Panc1 (cell line): ENCODE measurements around the gene MAP7D3. TPM values are rescaled to one million over a fixed set of nuclear protein-coding genes. Genes with fewer than 3 reads are reported as not detected.

Source experiments
- ATAC-seq: fragments of 200-7000 bp; cut with Tn5 transposase; 2 replicates; pipeline ENCODE4 v1.9.1; 2020; ENCODE audit warnings: mild to moderate bottlenecking, moderate library complexity
- BruUV-seq: library from RNA; stranded (reverse); fragments of 400-500 nt; replicated peaks from 2 replicates; lab custom pipeline; 2021; lab: Mats Ljungman, UMichigan
- CTCF ChIA-PET: fragments of 300-600 bp; sonication (Branson Sonifier 250); formaldehyde crosslinking; loops from one replicate; lab custom pipeline; 2022; ENCODE audit warnings: antibody characterized with exemption; lab: Charles Lee
- POLR2A ChIA-PET: fragments of 300-600 bp; sonication (Branson Sonifier 250); formaldehyde crosslinking; loops from one replicate; lab custom pipeline; 2022; ENCODE audit warnings: antibody characterized with exemption; lab: Charles Lee
- DNase-seq: peaks from one replicate; pipeline ENCODE4 v3.0.0-alpha.2; 2010; ENCODE audit warnings: low read depth, low spot score
- H3K27ac ChIP-seq: 2 replicates; pipeline ENCODE4 v1.5.1; 2011; ENCODE audit warnings: mild to moderate bottlenecking, low read length, inconsistent platforms
- H3K27me3 ChIP-seq: fragments of 200-500 bp; sonication (Bioruptor generic); 2 replicates; pipeline ENCODE4 v1.6.0; 2014; ENCODE audit warnings: low read length, inconsistent platforms; ENCODE audit not compliant: control insufficient read depth, insufficient read depth
- H3K36me3 ChIP-seq: fragments of 200-500 bp; sonication (Bioruptor generic); 2 replicates; pipeline ENCODE4 v1.5.1; 2014; ENCODE audit warnings: inconsistent platforms, mild to moderate bottlenecking, low read length, moderate library complexity; ENCODE audit not compliant: control insufficient read depth, insufficient read depth
- H3K4me1 ChIP-seq: 2 replicates; pipeline ENCODE4 v1.5.1; 2011; ENCODE audit warnings: inconsistent platforms, mild to moderate bottlenecking, low read length, moderate library complexity; ENCODE audit not compliant: control insufficient read depth, insufficient read depth
- H3K4me3 ChIP-seq, 2 experiments: 2 replicates each; pipeline ENCODE4 v1.5.1; 2011 to 2012; ENCODE audit warnings: low read depth in 2 of 2, low read length in 2 of 2, mild to moderate bottlenecking in 2 of 2, inconsistent platforms in 1 of 2, moderate library complexity in 1 of 2
- H3K9me3 ChIP-seq: fragments of 200-500 bp; sonication (Bioruptor generic); 2 replicates; pipeline ENCODE4 v1.5.1; 2014; ENCODE audit warnings: low read depth, mild to moderate bottlenecking, inconsistent platforms, low read length, moderate library complexity; ENCODE audit not compliant: control insufficient read depth, insufficient read depth
- POLR2AphosphoS5 ChIP-seq: IDR thresholded peaks from 2 replicates; pipeline ENCODE4 v1.6.1; 2012; ENCODE audit warnings: mild to moderate bottlenecking, low read depth, low read length, moderate library complexity
- SIN3A ChIP-seq: IDR thresholded peaks from 2 replicates; pipeline ENCODE4 v1.6.1; 2012; ENCODE audit warnings: low read depth, mild to moderate bottlenecking, low read length, moderate library complexity, borderline replicate concordance; ENCODE audit not compliant: insufficient read depth
- TCF7L2 ChIP-seq: IDR thresholded peaks from 2 replicates; pipeline ENCODE4 v1.6.1; 2011; ENCODE audit warnings: mild to moderate bottlenecking, low read depth, low read length, inconsistent platforms
- in situ Hi-C: cut with HindIII; loops from 2 replicates; pipeline ENCODE4 v1.10.0; 2016; ENCODE audit warnings: low sequenced_read_pairs, low pct_unique_long_range_greater_than_20kb
- intact Hi-C: fragments of 100-400 bp; cut with micrococcal nuclease; formaldehyde crosslinking; loops from one replicate; pipeline ENCODE4 v1.10.0; 2022; ENCODE audit not compliant: unreplicated experiment
- total RNA-seq: library from RNA; stranded (reverse); gene quantifications from one replicate; pipeline ENCODE4 v1.2.1, GENCODE V29; 2021; ENCODE audit not compliant: unreplicated experiment
- TF ChIP-seq, protein P1 (sequence below): fragments of 450-650 bp; IDR thresholded peaks from 2 replicates; pipeline ENCODE4 v1.5.1; 2017; ENCODE audit warnings: mild to moderate bottlenecking
- TF ChIP-seq, protein P2 (sequence below), 2 experiments: IDR thresholded peaks; 2 replicates each; pipeline ENCODE4 v1.6.1; 2011 to 2012; ENCODE audit warnings: low read depth in 2 of 2, control low read depth in 1 of 2, low read length in 1 of 2, mild to moderate bottlenecking in 1 of 2, moderate library complexity in 1 of 2; ENCODE audit not compliant: insufficient read depth in 1 of 2

Gene MAP7D3
- total RNA-seq, 1 experiment from 2014 or later, result 23.3 TPM

DNA sequence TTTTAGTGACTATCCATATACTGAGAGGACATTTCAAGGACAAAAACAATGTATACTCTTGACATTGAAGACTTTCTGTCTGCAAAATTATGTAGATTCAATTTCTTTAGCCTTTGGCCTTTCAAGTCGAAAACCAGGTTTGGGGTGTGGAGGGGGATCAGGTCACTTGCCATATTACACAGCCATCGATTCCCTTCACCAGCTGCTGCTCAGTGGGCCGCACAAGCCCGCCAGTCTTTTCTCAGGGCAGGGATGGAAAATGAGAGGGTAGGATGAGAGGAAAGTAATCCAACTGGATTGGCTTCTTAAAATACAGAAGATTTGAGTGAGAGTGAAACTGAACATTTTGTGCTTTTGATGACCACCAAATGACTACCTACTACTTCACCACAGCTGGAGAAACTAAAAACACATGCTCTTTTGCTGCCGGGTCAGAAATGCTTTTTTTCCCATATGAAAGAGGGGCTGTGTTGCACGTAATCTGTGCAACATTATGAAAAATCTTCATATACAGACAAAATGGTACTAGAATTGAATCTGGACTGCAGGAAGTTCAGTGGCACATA, 52.4 kb downstream of the MAP7D3 start:
- POLR2A ChIA-PET, result no interaction called here
- ATAC-seq, result no peak
- no peaks in the 10 kb centered on the region for H3K36me3 ChIP-seq
- no peak overlapping the region for H3K4me3 ChIP-seq
- H3K27ac ChIP-seq, result no peak overlapping the region
- no peaks in the 10 kb centered on the region for H3K27me3 ChIP-seq
- no peaks in the 10 kb centered on the region for H3K4me1 ChIP-seq
- CTCF ChIA-PET, result no interaction called here
- BruUV-seq, result no TSS peak
- H3K9me3 ChIP-seq, result no peaks in the 10 kb centered on the region
- TF ChIP-seq SIN3A (no peak), POLR2AphosphoS5 (no peak), TCF7L2 (no peak)
- TF ChIP-seq, protein P1, sequence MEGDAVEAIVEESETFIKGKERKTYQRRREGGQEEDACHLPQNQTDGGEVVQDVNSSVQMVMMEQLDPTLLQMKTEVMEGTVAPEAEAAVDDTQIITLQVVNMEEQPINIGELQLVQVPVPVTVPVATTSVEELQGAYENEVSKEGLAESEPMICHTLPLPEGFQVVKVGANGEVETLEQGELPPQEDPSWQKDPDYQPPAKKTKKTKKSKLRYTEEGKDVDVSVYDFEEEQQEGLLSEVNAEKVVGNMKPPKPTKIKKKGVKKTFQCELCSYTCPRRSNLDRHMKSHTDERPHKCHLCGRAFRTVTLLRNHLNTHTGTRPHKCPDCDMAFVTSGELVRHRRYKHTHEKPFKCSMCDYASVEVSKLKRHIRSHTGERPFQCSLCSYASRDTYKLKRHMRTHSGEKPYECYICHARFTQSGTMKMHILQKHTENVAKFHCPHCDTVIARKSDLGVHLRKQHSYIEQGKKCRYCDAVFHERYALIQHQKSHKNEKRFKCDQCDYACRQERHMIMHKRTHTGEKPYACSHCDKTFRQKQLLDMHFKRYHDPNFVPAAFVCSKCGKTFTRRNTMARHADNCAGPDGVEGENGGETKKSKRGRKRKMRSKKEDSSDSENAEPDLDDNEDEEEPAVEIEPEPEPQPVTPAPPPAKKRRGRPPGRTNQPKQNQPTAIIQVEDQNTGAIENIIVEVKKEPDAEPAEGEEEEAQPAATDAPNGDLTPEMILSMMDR, result no peak
- TF ChIP-seq, protein P2, sequence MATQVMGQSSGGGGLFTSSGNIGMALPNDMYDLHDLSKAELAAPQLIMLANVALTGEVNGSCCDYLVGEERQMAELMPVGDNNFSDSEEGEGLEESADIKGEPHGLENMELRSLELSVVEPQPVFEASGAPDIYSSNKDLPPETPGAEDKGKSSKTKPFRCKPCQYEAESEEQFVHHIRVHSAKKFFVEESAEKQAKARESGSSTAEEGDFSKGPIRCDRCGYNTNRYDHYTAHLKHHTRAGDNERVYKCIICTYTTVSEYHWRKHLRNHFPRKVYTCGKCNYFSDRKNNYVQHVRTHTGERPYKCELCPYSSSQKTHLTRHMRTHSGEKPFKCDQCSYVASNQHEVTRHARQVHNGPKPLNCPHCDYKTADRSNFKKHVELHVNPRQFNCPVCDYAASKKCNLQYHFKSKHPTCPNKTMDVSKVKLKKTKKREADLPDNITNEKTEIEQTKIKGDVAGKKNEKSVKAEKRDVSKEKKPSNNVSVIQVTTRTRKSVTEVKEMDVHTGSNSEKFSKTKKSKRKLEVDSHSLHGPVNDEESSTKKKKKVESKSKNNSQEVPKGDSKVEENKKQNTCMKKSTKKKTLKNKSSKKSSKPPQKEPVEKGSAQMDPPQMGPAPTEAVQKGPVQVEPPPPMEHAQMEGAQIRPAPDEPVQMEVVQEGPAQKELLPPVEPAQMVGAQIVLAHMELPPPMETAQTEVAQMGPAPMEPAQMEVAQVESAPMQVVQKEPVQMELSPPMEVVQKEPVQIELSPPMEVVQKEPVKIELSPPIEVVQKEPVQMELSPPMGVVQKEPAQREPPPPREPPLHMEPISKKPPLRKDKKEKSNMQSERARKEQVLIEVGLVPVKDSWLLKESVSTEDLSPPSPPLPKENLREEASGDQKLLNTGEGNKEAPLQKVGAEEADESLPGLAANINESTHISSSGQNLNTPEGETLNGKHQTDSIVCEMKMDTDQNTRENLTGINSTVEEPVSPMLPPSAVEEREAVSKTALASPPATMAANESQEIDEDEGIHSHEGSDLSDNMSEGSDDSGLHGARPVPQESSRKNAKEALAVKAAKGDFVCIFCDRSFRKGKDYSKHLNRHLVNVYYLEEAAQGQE (IDR thresholded peaks at IDR 0.05; ENCODE audit: insufficient read depth in 1 of 2, low read depth in 2 of 2, low read length in 1 of 2), result no peak
- intact Hi-C loops (no loop called here), in situ Hi-C loops (no loop called here)
- no peak for DNase-seq

DNA sequence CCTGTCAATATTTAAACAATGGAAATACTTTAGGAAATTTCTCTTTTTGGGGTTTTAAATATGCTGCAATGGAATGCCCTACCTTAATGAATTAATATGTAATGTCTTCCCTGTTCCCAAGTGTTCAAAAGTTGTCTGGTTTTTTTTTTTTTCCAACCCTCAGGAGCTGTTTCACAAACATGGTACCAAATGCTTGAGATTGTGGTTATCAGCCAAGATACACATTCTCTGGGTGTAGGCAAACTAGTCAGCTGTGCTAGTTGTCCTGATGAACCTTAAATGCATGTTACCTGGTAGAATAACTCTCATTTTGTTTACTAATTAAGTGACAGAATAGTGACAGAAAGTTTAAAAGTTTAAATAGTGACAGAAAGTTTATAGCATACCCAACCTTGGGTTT, 53.2 kb downstream of the MAP7D3 start:
- ChIA-PET CTCF (no interaction called here), POLR2A (no interaction called here)
- DNase-seq, result no peak
- in situ Hi-C loops (no loop called here), intact Hi-C loops (no loop called here)
- H3K27me3 ChIP-seq, result no peaks in the 10 kb centered on the region
- no peak for TF ChIP-seq TCF7L2
- TF ChIP-seq POLR2AphosphoS5, result no peak
- no peak for TF ChIP-seq SIN3A
- TF ChIP-seq, protein P1, result no peak
- TF ChIP-seq, protein P2 (IDR thresholded peaks at IDR 0.05; ENCODE audit: insufficient read depth in 1 of 2, low read depth in 2 of 2, low read length in 1 of 2), result no peak
- no TSS peak for BruUV-seq
- no peak for ATAC-seq
- H3K4me1 ChIP-seq, result no peaks in the 10 kb centered on the region
- no peaks in the 10 kb centered on the region for H3K36me3 ChIP-seq
- H3K27ac ChIP-seq, result no peak overlapping the region
- H3K9me3 ChIP-seq, result no peaks in the 10 kb centered on the region
- H3K4me3 ChIP-seq, result no peak overlapping the region
